ENCODE results near the gene NRARP. TPM values are rescaled to one million over a fixed set of nuclear protein-coding genes. Genes with fewer than 3 reads are reported as not detected.

Gene NRARP
- total RNA-seq, 1 experiment from 2014 or later, result 23.8 TPM

GRCh38 chr9:137347928-137348327 lies 45.9 kb upstream of the NRARP start:
- no peaks in the 10 kb centered on the region for H3K4me1 Mint-ChIP-seq
- H3K4me3 Mint-ChIP-seq, result no peak overlapping the region
- Histone ChIP-seq H3K27me3 (ENCODE audit: insufficient read depth, low read length) (no peaks in the 10 kb centered on the region), H2AK5ac (ENCODE audit: insufficient read length, low read length) (no peak overlapping the region), H3K14ac (ENCODE audit: insufficient read depth, low read length) (no peak overlapping the region), H2BK12ac (ENCODE audit: insufficient read length, low read depth, low read length) (no peak overlapping the region), H3K56ac (ENCODE audit: insufficient read length, low read depth, low read length) (no peak overlapping the region), H3K9ac (ENCODE audit: extremely low read depth, insufficient read length, low read length) (no peak overlapping the region), H2BK5ac (ENCODE audit: insufficient read length, low read length) (no peak overlapping the region), H3K4me2 (ENCODE audit: insufficient read depth, insufficient read length, low read length) (no peak overlapping the region), H3K4me1 (ENCODE audit: insufficient read depth, low read length) (no peaks in the 10 kb centered on the region), H4K5ac (ENCODE audit: insufficient read length, low read depth, low read length) (no peak overlapping the region), H3K23me2 (ENCODE audit: insufficient read length, low read depth, low read length, poor library complexity, severe bottlenecking) (no peaks in the 10 kb centered on the region), H3T11ph (ENCODE audit: low read length) (no peak overlapping the region), H3K4ac (ENCODE audit: low read depth, low read length) (no peak overlapping the region), H2BK20ac (ENCODE audit: low read depth, low read length, poor library complexity, severe bottlenecking) (no peak overlapping the region), H3K18ac (ENCODE audit: insufficient read length, low read depth, low read length) (no peak overlapping the region), H3K79me1 (ENCODE audit: insufficient read depth, low read depth, low read length, poor library complexity, severe bottlenecking) (no peaks in the 10 kb centered on the region), H4K8ac (replicated peaks; ENCODE audit: insufficient read length, low read depth, low read length) (no peak overlapping the region), H3K79me2 (ENCODE audit: insufficient read depth, low read length) (no peaks in the 10 kb centered on the region), H3K23ac (ENCODE audit: insufficient read length, low read depth, low read length) (no peak overlapping the region), H4K91ac (ENCODE audit: insufficient read length, low read depth, low read length) (no peak overlapping the region), H2AFZ (ENCODE audit: low read length) (no peak overlapping the region), H2BK120ac (ENCODE audit: low read depth, low read length, poor library complexity, severe bottlenecking) (no peak overlapping the region), H2BK15ac (ENCODE audit: low read depth, low read length) (no peak overlapping the region), H3K9me3 (ENCODE audit: control insufficient read depth, low read depth, low read length) (peaks cover 6% of the 10 kb centered on the region), H4K20me1 (ENCODE audit: control insufficient read depth, insufficient read depth, insufficient read length) (no peaks in the 10 kb centered on the region), H3K27ac (ENCODE audit: insufficient read length, low read depth, low read length) (no peak overlapping the region)
- WGBS (ENCODE audit: extremely low coverage, insufficient read length, low lambda C conversion rate), result no CpG with 5 or more reads among the region's 13 CpGs
- no peak for DNase-seq
- H3K9me3 Mint-ChIP-seq, result peaks cover 38 to 62% of the 10 kb centered on the region in 2 experiments
- H3K27ac Mint-ChIP-seq, result no peak overlapping the region
- TF ChIP-seq CTCF (conservative IDR thresholded peaks at IDR 0.05), result no peak
- peaks cover 4 to 6% (median 5%) of the 10 kb centered on the region in 3 experiments; a peak in 5 of 7 replicates for H3K36me3 Mint-ChIP-seq (ENCODE audit: insufficient read depth in 1 of 3, low read depth in 3 of 3)
- H3K27me3 Mint-ChIP-seq (ENCODE audit: low read depth), result peaks cover 25% of the 10 kb centered on the region
